WERI-Rb-1 (cell line): ENCODE data around the gene LMAN2.

ENCODE experiments used
- DNase-seq: peaks from one replicate; pipeline ENCODE4 v3.0.0-alpha.2; 2020
- H3K27ac ChIP-seq: fragments of 250-450 bp; sonication (Bioruptor Pico); 2 replicates; pipeline ENCODE4 v1.5.1; 2020; ENCODE audit warnings: mild to moderate bottlenecking, moderate library complexity
- H3K27me3 ChIP-seq: fragments of 250-450 bp; sonication (Bioruptor Pico); 2 replicates; pipeline ENCODE4 v1.5.1; 2021; ENCODE audit warnings: mild to moderate bottlenecking, low read depth, moderate library complexity; ENCODE audit not compliant: insufficient read depth, severe bottlenecking
- H3K36me3 ChIP-seq: fragments of 250-450 bp; sonication (Bioruptor Pico); 2 replicates; pipeline ENCODE4 v1.5.1; 2020; ENCODE audit warnings: mild to moderate bottlenecking, moderate library complexity
- H3K4me3 ChIP-seq: 2 replicates; pipeline ENCODE4 v1.5.1; 2011; ENCODE audit warnings: low read depth, mild to moderate bottlenecking, control low read depth, low read length
- H3K9me3 ChIP-seq: fragments of 250-450 bp; sonication (Bioruptor Pico); 2 replicates; pipeline ENCODE4 v1.5.1; 2021; ENCODE audit warnings: mild to moderate bottlenecking, moderate library complexity; ENCODE audit not compliant: severe bottlenecking
- CTCF ChIP-seq: IDR thresholded peaks from 2 replicates; pipeline ENCODE4 v1.5.1; 2011; ENCODE audit warnings: low read depth, mild to moderate bottlenecking, control low read depth, inconsistent platforms, low read length

LMAN2 gene

GRCh38 chr5:177393990-177394389, 42.5 kb upstream of the LMAN2 start:
- no peak for TF ChIP-seq CTCF
- H3K9me3 ChIP-seq = no peaks in the 10 kb centered on the region
- no peak overlapping the region for H3K27ac ChIP-seq
- H3K36me3 ChIP-seq = no peaks in the 10 kb centered on the region
- H3K27me3 ChIP-seq = no peaks in the 10 kb centered on the region
- H3K4me3 ChIP-seq = no peak overlapping the region
- DNase-seq = no peak

- DNase-seq = no peak
- H3K27ac ChIP-seq = no peak overlapping the region
- no peak overlapping the region for H3K4me3 ChIP-seq
- no peak for TF ChIP-seq CTCF
- H3K36me3 ChIP-seq = no peaks in the 10 kb centered on the region
- H3K27me3 ChIP-seq = no peaks in the 10 kb centered on the region
- H3K9me3 ChIP-seq = no peaks in the 10 kb centered on the region
These were observed 41.8 kb upstream of the LMAN2 start for GRCh38 chr5:177393206-177393765.

- no peak for TF ChIP-seq CTCF
- Histone ChIP-seq H3K27me3 (no peaks in the 10 kb centered on the region), H3K36me3 (no peaks in the 10 kb centered on the region), H3K4me3 (no peak overlapping the region), H3K9me3 (no peaks in the 10 kb centered on the region), H3K27ac (no peak overlapping the region)
- DNase-seq = no peak
These were observed 41.3 kb upstream of the LMAN2 start for GRCh38 chr5:177392765-177393164.

GRCh38 chr5:177390363-177391300, 39.2 kb upstream of the LMAN2 start:
- DNase-seq = peak; percentile 79
- peak overlapping the region; percentile 48; the same call in 1 of the 2 replicates for H3K27ac ChIP-seq
- H3K27me3 ChIP-seq = no peaks in the 10 kb centered on the region
- no peaks in the 10 kb centered on the region for H3K36me3 ChIP-seq
- no peaks in the 10 kb centered on the region for H3K9me3 ChIP-seq
- TF ChIP-seq CTCF = peak; percentile 75
- no peak overlapping the region for H3K4me3 ChIP-seq

- no peak overlapping the region for H3K4me3 ChIP-seq
- H3K27me3 ChIP-seq = no peaks in the 10 kb centered on the region
- DNase-seq = no peak
These were observed 38.0 kb upstream of the LMAN2 start for GRCh38 chr5:177389241-177390169.

More at GRCh38 chr5:177389241-177390169, 38.0 kb upstream of the LMAN2 start:
- TF ChIP-seq CTCF = no peak
- H3K36me3 ChIP-seq = no peaks in the 10 kb centered on the region
- no peak overlapping the region for H3K27ac ChIP-seq
- no peaks in the 10 kb centered on the region for H3K9me3 ChIP-seq
